ENCODE data around the gene LZIC. TPM values are rescaled to one million over a fixed set of nuclear protein-coding genes. Genes with fewer than 3 reads are reported as not detected.

Gene LZIC
- total and polyA plus RNA-seq, 9 of the 15 experiments (the other 6 are each of a cell fraction or from before 2014, with no cell fraction given): 32.9 to 109 (median 61.7) TPM

- H4K20me1 ChIP-seq (replicated peaks; ENCODE audit: control insufficient read depth, insufficient read depth, low read length): peaks cover 9% of the 10 kb centered on the region; the same call in 1 of the 2 replicates
- H2AFZ ChIP-seq (ENCODE audit: low read depth, low read length): no peak overlapping the region
- 39% methylated on average over 6 of the region's 6 CpGs for WGBS (ENCODE audit: insufficient coverage, low coverage, missing lambda C conversion rate)
- no peak overlapping the region for H3K27ac ChIP-seq (ENCODE audit: extremely low read depth, low read depth, low read length)
- FAIRE-seq: no peak
- CTCF ChIA-PET (ENCODE audit: low intra/inter-chr PET ratio): interaction anchor here (0.6 kb wide), 1 partner anchor 10 kb away, joined by 3 read pairs; no protein-coding TSS in a partner anchor
- H3K4me3 ChIP-seq: no peak overlapping the region
- no peaks in the 10 kb centered on the region for H3K9me3 ChIP-seq (replicated peaks; ENCODE audit: control insufficient read depth, insufficient read depth, low read depth, low read length)
- intact Hi-C loops (cut with micrococcal nuclease): no loop called here
- ATAC-seq: no peak
- no peaks in the 10 kb centered on the region for H3K27me3 ChIP-seq (ENCODE audit: control insufficient read depth in 2 of 2, insufficient read depth in 2 of 2, low read length in 2 of 2)
- H3K36me3 ChIP-seq (ENCODE audit: control insufficient read depth, insufficient read depth, low read length): no peaks in the 10 kb centered on the region
- H3K79me2 ChIP-seq (ENCODE audit: control insufficient read depth, insufficient read depth, low read length): no peaks in the 10 kb centered on the region
- H3K4me2 ChIP-seq (ENCODE audit: insufficient read depth, low read length): no peak overlapping the region
- peak in 1 of 4 experiments; percentile 30 for DNase-seq (ENCODE audit: extremely low read depth in 1 of 4, low spot score in 3 of 4)
- H3K4me1 ChIP-seq (replicated peaks in 1 of 2; ENCODE audit: control insufficient read depth in 2 of 2, insufficient read depth in 2 of 2, low read length in 2 of 2): peaks cover 0 to 16% of the 10 kb centered on the region in 2 experiments; a peak in 3 of 5 replicates
- peak overlapping the region in 1 of 2 experiments; percentile 50; a peak in 1 of 4 replicates for H3K9ac ChIP-seq (ENCODE audit: insufficient read depth in 1 of 2, low read depth in 2 of 2, low read length in 2 of 2)
- no peak for TF ChIP-seq ZNF717 (CRISPR knock-in tag; IDR thresholded peaks at IDR 0.05)
- TF ChIP-seq NFIC (IDR thresholded peaks at IDR 0.05): peak; percentile 83
- TF ChIP-seq DACH1 (IDR thresholded peaks at IDR 0.05; ENCODE audit: partially characterized antibody): peak; percentile 35
- TF ChIP-seq, protein P1, sequence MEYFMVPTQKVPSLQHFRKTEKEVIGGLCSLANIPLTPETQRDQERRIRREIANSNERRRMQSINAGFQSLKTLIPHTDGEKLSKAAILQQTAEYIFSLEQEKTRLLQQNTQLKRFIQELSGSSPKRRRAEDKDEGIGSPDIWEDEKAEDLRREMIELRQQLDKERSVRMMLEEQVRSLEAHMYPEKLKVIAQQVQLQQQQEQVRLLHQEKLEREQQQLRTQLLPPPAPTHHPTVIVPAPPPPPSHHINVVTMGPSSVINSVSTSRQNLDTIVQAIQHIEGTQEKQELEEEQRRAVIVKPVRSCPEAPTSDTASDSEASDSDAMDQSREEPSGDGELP (CRISPR knock-in tag; IDR thresholded peaks at IDR 0.05; ENCODE audit: borderline replicate concordance): peak; percentile 47
- POLR2A ChIA-PET: interaction anchor here (0.6 to 1.5 kb wide), 5 partner anchors 9 to 414 kb away, joined by 4 to 5 read pairs (median 4); no protein-coding TSS in a partner anchor
- no TSS peak for BruUV-seq (replicated peaks)
- peaks cover 3% of the 10 kb centered on the region for H3K9me1 ChIP-seq (ENCODE audit: control insufficient read depth, insufficient read depth, low read length)
- in situ Hi-C loops (cut with MboI): no loop called here
Measured at GRCh38 chr1:9890224-9890731, 52.9 kb downstream of the LZIC start.

All from K562 (cell line).